Uterus (tissue), 4 donors: ENCODE measurements around the gene C16orf89. TPM values are rescaled to one million over a fixed set of nuclear protein-coding genes. Genes with fewer than 3 reads are reported as not detected.

ENCODE experiments used
- DNase-seq, 2 donors: peaks; one replicate each; pipeline ENCODE4 v3.0.0-alpha.2; 2019 to 2020
- H3K27ac ChIP-seq, 2 donors: fragments of 200-600 bp; sonication (generic); 1 replicate in 1 of 2; 2 replicates in 1 of 2; pipeline ENCODE4 v1.5.1; 2016 to 2018
- H3K27me3 ChIP-seq, 2 donors: fragments of 200-600 bp; sonication (generic); one replicate each; pipeline ENCODE4 v1.5.1; 2018 to 2019; ENCODE audit warnings: control low read depth in 1 of 2
- H3K36me3 ChIP-seq, 2 donors: fragments of 200-600 bp; sonication (generic); one replicate each; pipeline ENCODE4 v1.5.1; 2019; ENCODE audit warnings: control low read depth in 1 of 2
- H3K4me1 ChIP-seq, 2 donors: fragments of 200-600 bp; sonication (generic); one replicate each; pipeline ENCODE4 v1.5.1; 2018 to 2019; ENCODE audit warnings: control low read depth in 1 of 2
- H3K4me3 ChIP-seq, 2 donors: fragments of 200-600 bp; sonication (generic); 1 replicate in 1 of 2; 2 replicates in 1 of 2; pipeline ENCODE4 v1.5.1; 2018 to 2019; ENCODE audit warnings: mild to moderate bottlenecking in 1 of 2
- H3K9me3 ChIP-seq, 2 donors: fragments of 200-600 bp; sonication (generic); one replicate each; pipeline ENCODE4 v1.5.1; 2019; ENCODE audit warnings: control low read depth in 1 of 2
- CTCF ChIP-seq, 4 experiments: fragments of 200-600 bp in 2 of 4; fragments of 450-650 bp in 2 of 4; sonication (generic) in 2 of 4; IDR thresholded peaks; one replicate each; pipeline ENCODE4 v1.5.1; 2016 to 2019; ENCODE audit warnings: antibody characterized with exemption in 4 of 4, mild to moderate bottlenecking in 2 of 4, moderate library complexity in 1 of 4
- POLR2A ChIP-seq, 2 donors: fragments of 450-650 bp; IDR thresholded peaks; one replicate each; pipeline ENCODE4 v1.6.1; 2016; ENCODE audit warnings: antibody characterized with exemption in 2 of 2, mild to moderate bottlenecking in 1 of 2, moderate library complexity in 1 of 2
- intact Hi-C: fragments of 100-400 bp; cut with DNase I; formaldehyde crosslinking; loops from one replicate; pipeline ENCODE4 v1.15.1; 2023; ENCODE audit warnings: low total_unique reads
- total RNA-seq, 4 donors: library from RNA; depleted of rRNA in 3 of 4; stranded (reverse); fragments of >200 nt in 3 of 4; gene quantifications; one replicate each; pipeline versions ENCODE4 v1.1.0 to v1.2.4, GENCODE V29; 2014 to 2023
- donor health status: DM: yes; HTN: yes; CAD: no.

C16orf89 gene
- total RNA-seq, 4 donors from 2014 or later: 0.76 to 13.1 (median 1.1) TPM; not detected in 1

- Histone ChIP-seq H3K4me1 (peaks cover 0 to 3% of the 10 kb centered on the region in 2 donors), H3K9me3 (no peaks in the 10 kb centered on the region), H3K36me3 (no peaks in the 10 kb centered on the region), H3K27me3 (no peaks in the 10 kb centered on the region), H3K27ac (no peak overlapping the region), H3K4me3 (no peak overlapping the region)
- intact Hi-C loops: no loop called here
- DNase-seq: no peak
- TF ChIP-seq POLR2A (IDR thresholded peaks at IDR 0.05) (no peak), CTCF (IDR thresholded peaks at IDR 0.05) (no peak)
These were observed 36.7 kb downstream of the C16orf89 start for GRCh38 chr16:5028950-5029475.

- no peak overlapping the region for H3K27ac ChIP-seq
- H3K36me3 ChIP-seq: no peaks in the 10 kb centered on the region
- no peak for TF ChIP-seq POLR2A (IDR thresholded peaks at IDR 0.05)
- TF ChIP-seq CTCF (IDR thresholded peaks at IDR 0.05): no peak
- DNase-seq: no peak
- intact Hi-C loops: no loop called here
- no peak overlapping the region for H3K4me3 ChIP-seq
- no peaks in the 10 kb centered on the region for H3K27me3 ChIP-seq
- H3K9me3 ChIP-seq: no peaks in the 10 kb centered on the region
- peaks cover 0 to 2% of the 10 kb centered on the region in 2 donors for H3K4me1 ChIP-seq
These were observed 38.1 kb downstream of the C16orf89 start for GRCh38 chr16:5027575-5028235.

- no peaks in the 10 kb centered on the region for H3K27me3 ChIP-seq
- no peak overlapping the region for H3K4me3 ChIP-seq
- intact Hi-C loops: no loop called here
- H3K36me3 ChIP-seq: no peaks in the 10 kb centered on the region
- no peaks in the 10 kb centered on the region for H3K9me3 ChIP-seq
- no peaks in the 10 kb centered on the region for H3K4me1 ChIP-seq
- TF ChIP-seq POLR2A (IDR thresholded peaks at IDR 0.05) (no peak), CTCF (IDR thresholded peaks at IDR 0.05) (no peak)
- no peak for DNase-seq
- no peak overlapping the region for H3K27ac ChIP-seq
These were observed 38.7 kb downstream of the C16orf89 start for GRCh38 chr16:5027086-5027485.

GRCh38 chr16:5026664-5027063, 39.1 kb downstream of the C16orf89 start:
- Histone ChIP-seq H3K27me3 (no peaks in the 10 kb centered on the region), H3K4me3 (no peak overlapping the region), H3K9me3 (no peaks in the 10 kb centered on the region), H3K27ac (no peak overlapping the region), H3K4me1 (no peaks in the 10 kb centered on the region), H3K36me3 (no peaks in the 10 kb centered on the region)
- TF ChIP-seq CTCF (IDR thresholded peaks at IDR 0.05): no peak
- no peak for TF ChIP-seq POLR2A (IDR thresholded peaks at IDR 0.05)
- intact Hi-C loops: no loop called here
- no peak for DNase-seq

- Histone ChIP-seq H3K27ac (no peak overlapping the region), H3K36me3 (no peaks in the 10 kb centered on the region), H3K4me3 (no peak overlapping the region), H3K27me3 (no peaks in the 10 kb centered on the region), H3K9me3 (no peaks in the 10 kb centered on the region), H3K4me1 (no peaks in the 10 kb centered on the region)
- TF ChIP-seq POLR2A (IDR thresholded peaks at IDR 0.05) (no peak), CTCF (IDR thresholded peaks at IDR 0.05) (no peak)
- intact Hi-C loops: no loop called here
- no peak for DNase-seq
These were observed 40.6 kb downstream of the C16orf89 start for GRCh38 chr16:5025171-5025632.
